ENCODE results near the gene AGGF1. TPM values are rescaled to one million over a fixed set of nuclear protein-coding genes. Genes with fewer than 3 reads are reported as not detected.
A peak's percentile ranks its signal among the peaks of the same experiment; 100 is the strongest.

AGGF1 gene
- total RNA-seq, 1 donor: 19.0 TPM

GRCh38 chr5:77011498-77011897 lies 18.7 kb upstream of the AGGF1 start:
- no peak for DNase-seq (ENCODE audit: low read depth)
- H3K4me3 ChIP-seq (ENCODE audit: low read depth, low read length): no peak overlapping the region
- no peak for TF ChIP-seq CTCF (IDR thresholded peaks at IDR 0.05; ENCODE audit: insufficient read depth, low read depth, low read length)

- H3K4me3 ChIP-seq (ENCODE audit: low read depth, low read length): no peak overlapping the region
- no peak for TF ChIP-seq CTCF (IDR thresholded peaks at IDR 0.05; ENCODE audit: insufficient read depth, low read depth, low read length)
- no peak for DNase-seq (ENCODE audit: low read depth)
Observed at GRCh38 chr5:77012601-77013000, 17.6 kb upstream of the AGGF1 start.

GRCh38 chr5:77015938-77016569 lies 14.2 kb upstream of the AGGF1 start:
- peak; percentile 48 for TF ChIP-seq CTCF (IDR thresholded peaks at IDR 0.05; ENCODE audit: insufficient read depth, low read depth, low read length)
- H3K4me3 ChIP-seq (ENCODE audit: low read depth, low read length): no peak overlapping the region
- peak; percentile 68 for DNase-seq (ENCODE audit: low read depth)

DNA sequence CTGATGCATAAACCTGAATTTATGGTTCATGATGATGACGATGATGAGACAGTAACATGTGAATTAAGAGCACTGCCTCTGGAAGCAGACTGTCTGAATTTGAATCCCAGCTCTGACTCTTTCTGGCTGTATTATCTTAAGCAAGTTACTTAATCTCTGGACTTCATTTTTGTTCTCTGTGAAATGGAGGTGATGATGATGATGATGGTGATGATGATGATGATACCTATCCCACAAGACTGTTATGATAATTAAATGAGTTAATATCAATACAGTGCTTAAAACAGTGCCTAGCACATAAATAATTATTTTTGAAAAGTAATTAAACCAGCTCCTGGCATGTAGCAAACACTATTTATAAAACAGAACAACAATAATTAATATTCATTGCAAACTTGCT lies 13.2 kb upstream of the AGGF1 start:
- DNase-seq (ENCODE audit: low read depth): no peak
- H3K4me3 ChIP-seq (ENCODE audit: low read depth, low read length): no peak overlapping the region
- no peak for TF ChIP-seq CTCF (IDR thresholded peaks at IDR 0.05; ENCODE audit: insufficient read depth, low read depth, low read length)

DNA sequence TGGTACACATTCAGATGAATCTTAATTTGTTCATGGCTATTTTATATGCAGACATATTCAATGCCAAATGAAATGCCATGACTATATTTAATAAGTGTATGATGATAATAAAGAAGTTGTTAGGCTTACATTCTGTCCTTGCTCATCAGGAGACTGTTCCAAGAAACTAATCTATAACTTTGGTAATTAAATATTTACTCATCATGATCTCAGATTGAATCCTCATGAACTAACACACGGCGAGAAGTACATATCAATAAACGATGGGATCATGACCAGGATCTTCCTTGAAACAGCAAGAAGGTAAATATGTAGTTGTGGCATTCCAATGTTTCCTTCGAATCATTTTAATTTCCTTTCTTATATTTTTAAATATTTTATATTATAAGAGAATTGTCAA lies 12.5 kb upstream of the AGGF1 start:
- H3K4me3 ChIP-seq (ENCODE audit: low read depth, low read length): no peak overlapping the region
- no peak for TF ChIP-seq CTCF (IDR thresholded peaks at IDR 0.05; ENCODE audit: insufficient read depth, low read depth, low read length)
- DNase-seq (ENCODE audit: low read depth): no peak

DNA sequence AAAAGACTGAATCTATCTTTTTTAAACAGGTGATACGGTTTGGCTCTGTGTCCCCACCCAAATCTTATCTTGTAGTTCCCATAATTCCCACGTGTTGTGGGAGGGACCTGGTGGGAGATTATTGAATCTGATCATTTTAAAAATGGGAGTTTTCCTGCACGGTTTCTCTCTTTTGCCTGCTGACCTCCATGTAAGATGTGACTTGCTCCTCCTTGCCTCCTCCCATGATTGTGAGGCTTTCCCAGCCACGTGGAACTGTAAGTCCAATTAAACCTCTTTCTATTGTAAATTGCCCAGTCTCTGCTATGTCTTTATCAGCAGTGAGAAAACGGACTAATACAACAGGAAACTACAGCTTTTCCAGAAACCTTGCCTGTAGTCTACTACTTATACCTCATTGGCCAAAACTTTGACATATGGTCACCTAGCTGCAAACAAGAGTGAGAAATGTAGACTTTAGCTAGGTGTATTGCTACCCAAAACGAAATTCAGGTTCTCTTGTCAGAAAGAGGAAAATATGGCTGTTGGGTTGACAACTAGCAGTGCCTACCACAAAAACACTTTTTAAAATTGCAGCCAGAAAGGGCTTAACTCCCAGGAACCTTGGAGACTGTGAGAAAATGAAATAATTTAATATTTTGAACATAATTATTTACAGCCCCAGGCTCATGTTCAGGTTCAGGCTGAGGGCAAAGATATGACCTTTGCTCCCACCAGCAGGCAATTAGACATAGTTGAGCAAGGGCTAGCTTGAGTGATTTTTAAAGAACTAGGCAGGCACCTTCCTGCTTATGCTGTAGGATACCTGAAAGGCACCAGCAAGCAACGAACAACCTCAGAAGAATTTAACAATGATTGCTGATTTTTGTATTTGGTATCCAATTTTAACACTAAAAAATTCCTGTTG lies 7.4 kb upstream of the AGGF1 start:
- TF ChIP-seq CTCF (IDR thresholded peaks at IDR 0.05; ENCODE audit: insufficient read depth, low read depth, low read length): no peak
- no peak overlapping the region for H3K4me3 ChIP-seq (ENCODE audit: low read depth, low read length)
- DNase-seq (ENCODE audit: low read depth): no peak
